ENCODE measurements around the gene TGFB2.

Gene TGFB2

DNA sequence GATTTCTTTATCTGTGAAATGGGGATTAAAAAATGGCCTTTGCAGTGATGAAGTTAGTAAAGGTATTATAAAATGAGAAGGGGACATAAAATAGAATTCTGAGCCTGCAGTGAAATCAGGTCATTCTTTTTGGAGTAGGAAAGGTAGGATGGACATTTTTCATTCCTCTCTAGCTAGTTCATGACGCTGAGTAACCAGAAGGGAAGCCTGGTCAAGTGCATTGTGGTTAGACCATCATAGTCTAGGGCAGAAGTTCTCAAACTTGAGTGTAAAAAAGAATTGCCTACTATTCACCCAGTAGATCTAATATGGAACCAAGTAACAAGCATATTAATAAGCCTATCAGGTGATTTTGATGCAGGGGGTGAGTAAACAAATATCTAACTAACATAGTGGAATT, 50.8 kb downstream of the TGFB2 start:
- no peak for DNase-seq

DNA sequence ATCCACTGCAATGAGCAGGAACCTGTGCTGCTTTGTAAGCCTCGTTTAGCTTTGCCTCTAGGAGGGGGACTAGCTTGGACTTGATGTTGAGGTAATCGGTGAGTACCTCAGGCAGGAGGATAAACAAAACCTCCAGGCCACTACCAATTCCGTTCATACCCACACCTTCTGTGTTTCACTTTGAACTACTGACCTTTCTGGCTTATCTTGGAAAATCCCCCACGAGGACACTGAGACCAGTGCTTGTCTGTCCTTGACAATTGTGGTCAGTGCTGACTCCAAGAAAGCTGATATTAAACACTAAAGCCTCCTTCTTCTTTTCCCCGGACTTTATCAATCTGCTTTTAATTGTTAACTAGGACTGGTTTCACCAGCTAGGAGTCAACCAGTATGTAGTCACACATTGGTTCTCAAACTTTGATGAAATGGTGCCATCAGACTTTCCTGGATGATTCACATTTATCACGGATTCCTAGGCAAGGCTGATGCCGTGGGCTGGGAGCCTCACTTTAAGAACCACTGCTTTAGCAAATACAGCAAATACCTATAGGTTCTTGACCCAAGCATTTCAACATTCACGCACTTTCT, 52.7 kb downstream of the TGFB2 start:
- no peak for DNase-seq

DNA sequence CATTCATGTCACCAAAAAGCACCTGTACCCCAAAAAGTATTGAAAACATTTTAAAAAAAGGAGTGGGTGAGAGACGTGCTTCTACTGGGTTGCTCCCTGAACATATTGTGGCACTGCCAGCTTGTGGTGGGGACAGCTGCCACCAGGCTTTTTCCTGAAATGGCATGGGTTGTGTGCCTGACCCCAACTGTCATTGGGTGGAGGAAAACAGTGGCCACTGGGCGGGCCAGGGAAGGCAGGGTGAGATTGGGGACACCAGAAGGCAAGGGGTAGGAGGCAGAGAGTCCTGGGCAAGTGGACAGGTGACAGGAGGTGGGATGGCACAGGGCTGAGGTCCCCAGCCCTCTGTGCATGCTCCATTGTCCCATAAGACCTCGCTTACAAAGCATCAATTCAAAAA, 55.5 kb downstream of the TGFB2 start:
- DNase-seq, result no peak

DNA sequence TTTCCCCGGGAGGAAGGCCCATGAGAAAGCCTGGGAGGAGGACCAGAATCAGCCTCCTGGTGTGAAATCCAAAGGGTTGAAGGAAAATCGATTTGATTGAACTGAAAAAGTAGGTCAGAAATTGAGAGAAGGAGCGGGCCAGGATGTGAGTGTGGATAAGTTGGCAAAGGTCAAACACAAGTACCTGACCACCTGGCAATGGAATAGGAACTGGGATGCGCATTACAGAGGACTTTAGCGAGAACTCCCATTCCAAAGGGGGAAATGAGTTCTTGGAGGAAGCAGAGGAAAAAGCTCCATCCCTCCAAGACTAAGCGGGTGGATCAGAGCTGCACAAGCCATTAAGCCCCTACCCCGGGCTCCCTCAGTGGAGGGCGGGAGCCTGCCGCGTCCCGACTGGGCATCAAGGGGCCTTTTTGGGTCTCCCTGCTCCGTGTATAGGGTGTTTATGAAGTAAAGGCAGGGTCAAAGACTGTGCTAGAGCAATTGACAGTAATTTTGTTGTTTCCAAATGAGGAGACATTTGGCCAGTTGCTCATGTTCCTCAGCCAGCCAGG, 56.4 kb downstream of the TGFB2 start:
- DNase-seq, result no peak

DNA sequence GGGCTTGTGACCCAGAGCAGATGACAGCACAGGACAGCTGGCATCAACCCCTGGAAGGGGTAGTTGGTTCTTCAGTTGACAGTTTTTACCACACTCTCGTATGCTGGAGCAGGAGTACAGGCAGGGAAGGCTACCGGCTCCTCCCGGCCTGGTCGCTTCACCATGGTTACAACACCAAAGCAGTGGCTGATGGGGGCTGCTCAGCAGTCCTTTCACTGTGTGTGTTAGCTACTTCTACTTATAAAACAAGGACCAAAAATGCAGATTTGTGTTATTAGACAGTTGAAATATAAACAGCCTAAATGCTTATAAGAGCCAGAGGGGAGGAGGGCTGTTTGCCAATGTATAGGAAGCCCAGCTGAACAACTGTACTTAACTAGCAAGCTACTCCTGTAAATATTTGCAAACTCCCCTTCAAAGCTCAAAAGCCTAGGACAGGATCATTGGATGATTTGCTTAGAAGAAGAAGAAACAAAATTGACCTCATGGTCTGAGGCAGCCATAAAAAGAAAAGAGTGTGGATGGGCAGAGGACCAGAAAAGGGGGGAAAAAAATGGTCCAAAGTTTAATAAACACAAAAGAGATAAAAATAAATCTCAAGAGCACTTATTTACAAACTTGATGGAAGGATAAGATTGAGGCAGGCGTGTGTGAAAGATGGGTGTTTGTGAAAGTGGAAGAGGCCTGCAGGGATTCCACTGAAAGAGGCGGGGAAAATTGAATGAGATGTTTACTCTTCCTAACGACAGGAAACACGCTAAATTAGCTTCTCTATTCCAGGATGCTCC, 57.1 kb downstream of the TGFB2 start:
- no peak for DNase-seq

DNA sequence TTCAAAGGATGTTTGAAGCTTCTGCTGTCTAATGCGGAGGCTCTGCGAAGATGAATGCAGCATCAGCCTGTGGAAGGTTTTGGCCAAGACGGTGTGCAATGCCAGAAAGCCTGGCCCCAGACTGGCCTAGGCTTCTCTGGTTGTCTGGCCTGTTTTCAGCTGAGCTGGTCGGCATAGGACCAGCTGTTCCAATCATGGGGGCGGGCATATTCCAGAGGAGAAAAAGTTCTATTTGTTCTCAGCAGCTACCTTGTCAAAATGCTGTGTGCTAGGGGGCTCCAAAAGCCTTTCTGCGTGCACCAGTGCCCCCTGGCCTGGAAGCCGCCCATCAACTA, 57.6 kb downstream of the TGFB2 start:
- DNase-seq, result no peak

DNA sequence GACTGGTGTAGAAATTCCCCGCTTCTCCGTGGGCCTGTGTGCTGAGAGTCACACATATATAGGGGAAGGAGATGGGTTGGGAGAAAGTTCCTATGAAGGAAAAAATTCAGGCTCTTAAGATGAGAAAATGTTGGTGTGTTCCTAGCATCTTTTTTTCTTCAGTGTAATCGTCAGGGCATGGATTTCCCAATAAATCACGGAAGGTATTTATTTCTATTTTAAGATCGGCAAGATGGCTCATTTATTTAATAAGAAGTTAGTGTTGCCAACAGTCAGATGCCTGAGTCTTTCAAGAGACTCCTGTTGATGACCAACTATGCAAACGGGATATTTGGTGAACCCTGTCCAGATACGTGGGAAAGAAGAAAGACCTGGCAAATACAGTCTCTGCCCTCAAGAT, 58.2 kb downstream of the TGFB2 start:
- DNase-seq, result no peak

DNA sequence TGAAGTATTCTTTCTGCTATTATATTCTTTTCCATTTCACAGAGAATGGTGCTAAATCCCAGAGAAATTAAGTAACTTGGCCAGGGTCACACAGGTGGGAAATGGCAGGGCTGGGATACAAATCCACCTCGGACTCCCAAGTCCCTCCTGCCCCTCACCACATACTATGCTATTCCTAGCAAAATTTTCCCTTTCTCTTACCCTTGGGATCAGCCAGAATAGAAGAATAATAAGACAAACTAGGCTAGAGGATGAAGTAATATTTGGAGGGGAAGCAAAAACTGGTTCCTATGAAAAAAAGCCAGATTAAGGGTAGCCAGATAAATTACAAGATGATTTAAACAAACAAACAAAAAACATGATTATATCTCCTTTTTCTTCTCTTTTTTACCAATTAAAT, 62.5 kb downstream of the TGFB2 start:
- DNase-seq, result no peak

DNA sequence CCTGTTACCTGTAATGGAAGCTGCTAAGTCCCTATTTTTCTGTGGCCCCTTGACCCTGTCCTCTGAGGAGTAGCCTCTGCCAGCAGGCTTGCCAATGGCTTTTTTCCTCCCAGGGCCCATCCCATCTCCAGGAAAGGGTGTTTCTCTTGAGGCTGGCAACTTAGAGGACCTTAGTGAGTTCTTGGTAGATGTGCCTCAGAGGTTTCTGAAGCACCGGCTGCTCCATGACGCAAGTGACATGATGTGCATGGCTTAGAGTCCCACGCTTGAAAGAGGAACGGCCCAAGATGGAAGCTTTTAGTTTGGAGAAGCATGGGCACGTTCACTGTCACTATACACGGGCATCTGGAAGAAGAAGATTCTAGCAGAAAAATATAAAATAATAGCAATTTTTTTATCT, 63.0 kb downstream of the TGFB2 start:
- no peak for DNase-seq

DNA sequence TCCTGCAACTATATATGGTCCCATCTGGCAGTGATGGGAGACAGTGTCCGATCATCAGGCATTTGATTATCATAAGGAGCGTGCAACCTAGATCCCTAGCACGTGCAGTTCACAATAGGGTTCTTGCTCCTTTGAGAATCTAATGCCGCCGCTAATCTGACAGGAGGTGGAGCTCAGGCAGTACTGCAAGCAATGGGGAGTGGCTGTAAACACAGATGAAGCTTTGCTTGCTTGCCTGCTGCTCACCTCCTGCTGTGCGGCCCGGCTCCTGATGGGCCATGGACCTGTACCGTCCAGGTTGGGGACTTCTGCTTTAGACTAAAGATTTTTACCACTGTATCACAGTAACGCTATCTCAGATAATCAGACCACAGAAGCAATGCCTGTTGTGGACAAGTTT, 63.8 kb downstream of the TGFB2 start:
- DNase-seq, result no peak

DNA sequence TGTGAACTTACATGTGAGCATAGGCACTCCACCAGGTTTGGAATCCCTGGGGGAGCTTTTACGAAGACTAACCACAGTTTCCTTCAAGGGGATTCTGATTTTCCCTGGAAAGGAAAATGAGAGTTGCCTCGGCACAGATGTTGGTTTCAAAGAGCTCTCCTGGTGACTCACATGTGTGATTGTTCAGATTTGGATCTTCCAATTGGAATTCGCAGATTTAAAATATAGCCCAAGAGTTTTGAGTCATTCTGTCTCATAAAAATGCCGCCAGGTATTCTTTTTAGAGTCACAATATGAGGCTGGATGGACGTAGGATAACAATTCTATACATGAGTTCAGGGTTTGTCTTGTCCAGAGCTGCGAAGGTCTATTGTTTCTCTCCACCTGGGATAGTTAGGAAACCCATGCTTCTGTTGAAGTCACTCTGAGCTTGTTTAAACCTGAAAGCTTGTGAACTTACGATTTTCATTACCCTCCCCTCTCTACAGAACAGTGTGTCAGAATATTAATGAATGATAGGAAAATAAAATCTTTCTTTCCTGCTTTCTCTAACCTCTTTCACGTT, 64.9 kb downstream of the TGFB2 start:
- DNase-seq, result no peak

DNA sequence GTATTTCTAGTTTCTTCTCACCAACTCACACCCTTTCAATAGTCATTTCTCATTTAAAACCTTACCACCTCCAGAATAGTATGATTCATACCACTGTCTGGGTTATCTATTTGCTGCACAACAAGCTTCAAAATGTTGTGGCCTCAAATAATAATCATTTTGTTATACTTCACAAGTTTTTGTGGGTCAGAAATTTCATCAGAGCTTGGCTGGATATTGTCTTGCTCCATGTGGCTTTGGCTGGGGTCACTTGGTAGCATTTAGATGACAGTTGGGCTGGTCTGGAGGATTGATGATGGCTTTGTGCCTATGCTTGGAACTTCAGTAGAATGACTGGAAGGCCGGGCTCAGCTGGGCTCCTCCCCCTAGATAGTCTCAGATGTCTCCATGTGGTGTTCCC, 66.0 kb downstream of the TGFB2 start:
- DNase-seq, result no peak

DNA sequence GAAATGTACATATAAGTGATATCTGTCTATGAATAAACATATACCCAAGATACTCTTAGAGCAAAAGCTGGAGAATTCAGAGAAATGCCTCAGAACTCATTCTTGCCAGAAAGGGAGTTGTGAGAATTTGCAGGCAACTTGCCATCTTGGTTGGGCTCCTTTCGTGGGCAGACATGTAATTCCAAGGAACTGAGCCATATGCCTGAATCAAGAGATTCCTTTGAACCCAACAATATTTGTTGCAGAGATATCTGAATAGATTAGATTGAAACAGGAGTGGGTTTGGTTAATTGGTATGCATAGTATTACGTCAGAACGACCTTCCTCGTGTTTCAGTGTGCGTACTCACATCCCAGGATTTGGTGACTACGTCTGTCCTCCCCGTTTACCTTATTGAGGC, 67.0 kb downstream of the TGFB2 start:
- no peak for DNase-seq

DNA sequence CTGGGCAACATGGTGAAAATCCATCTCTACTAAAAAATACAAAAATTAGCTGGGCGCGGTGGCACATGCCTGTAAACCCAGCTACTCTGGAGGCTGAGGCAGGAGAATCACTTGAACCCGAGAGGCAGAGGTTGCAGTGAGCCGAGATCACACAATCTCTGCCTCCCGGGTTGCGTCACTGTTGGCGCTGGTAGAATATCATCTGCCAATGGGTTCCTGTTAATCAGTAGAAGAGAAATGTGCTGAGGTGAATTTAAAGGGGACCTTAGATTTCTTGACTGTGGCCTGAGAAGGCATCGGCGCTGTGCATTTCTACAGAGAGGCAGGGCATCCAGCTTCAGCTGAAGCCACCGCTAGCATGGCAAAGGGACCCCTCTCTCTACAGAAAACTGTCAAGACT, 68.0 kb downstream of the TGFB2 start:
- DNase-seq, result no peak

DNA sequence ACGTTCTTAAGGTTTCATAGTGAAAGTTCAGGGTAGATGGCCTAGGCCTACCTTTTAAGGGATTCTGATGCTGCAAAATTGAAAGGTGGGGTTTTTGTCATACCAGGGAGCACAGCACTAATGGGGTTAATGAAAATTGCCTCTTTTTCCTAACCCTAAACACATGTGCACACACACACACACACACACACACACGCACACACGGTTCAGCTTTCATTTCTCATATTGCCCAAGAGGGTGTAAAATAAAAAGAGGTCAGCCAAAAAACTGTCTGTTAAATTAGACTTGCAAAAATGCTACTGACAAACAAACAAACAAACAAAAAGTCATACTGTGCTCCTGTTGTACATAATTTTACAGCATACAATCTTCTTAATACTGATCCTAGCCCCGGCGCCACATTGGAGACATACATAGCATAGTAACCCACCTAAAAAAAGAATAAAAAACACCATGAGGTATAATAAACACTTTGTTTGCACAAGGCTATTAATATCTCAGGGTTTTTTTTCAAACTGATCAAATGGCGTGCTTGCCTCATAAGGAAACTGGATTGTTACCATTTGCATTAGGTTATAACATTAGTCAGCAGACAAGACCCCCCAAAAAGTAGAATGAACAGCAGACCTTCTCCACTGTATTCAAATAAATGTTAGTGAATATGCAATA, 69.1 kb downstream of the TGFB2 start:
- no peak for DNase-seq

DNA sequence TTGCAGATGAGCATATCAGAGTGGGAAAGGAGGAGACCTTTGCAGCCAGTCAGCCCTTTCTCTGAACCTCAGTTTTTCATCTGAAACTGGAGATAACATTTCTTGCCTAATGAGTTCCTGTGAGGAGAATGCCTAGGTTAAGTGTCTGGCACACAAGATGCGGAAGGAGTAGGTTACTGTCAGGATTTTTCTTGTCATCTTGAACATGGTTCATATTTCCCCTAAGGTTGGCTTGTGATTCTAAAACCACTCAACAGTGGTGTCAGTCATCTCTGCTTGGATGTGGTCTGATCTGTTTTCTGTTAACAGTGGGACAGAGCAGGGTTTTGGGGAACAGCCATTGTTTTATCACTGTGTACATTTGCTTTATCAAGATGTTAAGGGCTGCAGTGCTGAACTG, 70.6 kb downstream of the TGFB2 start:
- no peak for DNase-seq

DNA sequence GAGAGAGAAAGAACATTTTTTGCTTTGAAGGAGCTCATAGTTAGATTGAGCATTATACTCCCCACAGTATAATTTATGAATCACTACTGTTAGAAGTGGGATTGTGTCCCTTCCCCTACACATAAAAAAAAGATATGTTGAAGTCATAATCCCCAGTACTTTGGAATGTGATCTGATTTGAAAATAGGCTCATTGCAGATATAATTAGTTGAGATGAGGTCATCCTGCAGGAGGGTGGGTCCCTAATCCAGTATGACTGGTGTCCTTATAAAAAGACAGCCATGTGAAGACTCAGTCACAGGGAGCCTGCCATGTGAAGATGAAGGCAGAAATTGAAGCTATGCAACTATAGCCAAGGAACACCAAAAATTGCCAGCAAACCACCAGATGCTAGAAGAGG, 76.4 kb downstream of the TGFB2 start:
- no peak for DNase-seq

DNA sequence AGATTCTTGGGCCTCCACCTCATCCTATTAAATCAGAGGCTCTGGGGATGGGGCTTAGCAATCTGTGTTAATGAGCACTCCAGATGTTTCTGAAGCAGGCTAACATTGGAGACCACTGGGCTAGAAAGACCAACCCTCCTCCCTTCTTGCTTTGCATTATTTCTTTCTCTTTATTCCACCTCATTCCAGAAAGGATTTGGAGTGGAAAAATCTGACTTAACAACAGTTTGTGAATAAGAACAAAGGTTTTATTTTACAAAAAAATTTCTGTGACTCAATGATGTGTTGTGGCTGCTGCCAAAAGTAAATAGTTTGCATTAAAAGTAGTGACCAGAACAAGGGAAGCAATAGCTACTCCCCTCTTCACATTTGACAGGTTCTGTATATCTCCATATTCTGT, 79.4 kb downstream of the TGFB2 start:
- no peak for DNase-seq

DNA sequence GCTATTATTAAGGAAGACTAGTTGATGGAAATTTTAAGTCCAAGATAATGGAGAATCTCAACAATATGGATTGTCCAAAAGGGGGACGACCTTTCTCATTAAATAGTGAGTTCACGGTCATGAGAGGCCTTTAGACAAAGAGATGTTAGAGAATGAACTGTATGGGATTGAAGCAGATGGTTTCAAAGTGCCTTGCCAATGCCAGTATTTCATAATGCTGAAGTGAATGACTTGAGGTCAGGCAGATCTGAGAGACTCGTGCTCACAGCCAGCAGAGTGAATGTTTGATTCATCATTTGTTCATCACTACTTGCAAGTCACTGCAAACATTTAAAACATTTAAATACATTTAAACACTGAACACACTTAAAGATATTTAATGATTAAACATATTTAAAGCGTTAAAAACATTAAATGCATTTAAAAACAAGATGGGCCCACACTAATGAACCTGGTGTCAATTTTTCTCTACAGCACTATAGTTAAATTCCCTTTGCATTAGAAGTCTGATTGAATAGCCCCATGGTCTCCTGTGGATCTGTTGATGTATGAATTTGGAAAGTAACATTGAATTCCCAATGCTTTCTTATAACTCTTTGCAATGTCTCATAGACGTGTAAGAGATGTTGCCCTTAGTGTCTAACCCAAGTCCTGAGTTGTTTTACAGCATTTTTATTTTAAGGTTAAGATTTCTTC, 80.7 kb downstream of the TGFB2 start:
- no peak for DNase-seq

DNA sequence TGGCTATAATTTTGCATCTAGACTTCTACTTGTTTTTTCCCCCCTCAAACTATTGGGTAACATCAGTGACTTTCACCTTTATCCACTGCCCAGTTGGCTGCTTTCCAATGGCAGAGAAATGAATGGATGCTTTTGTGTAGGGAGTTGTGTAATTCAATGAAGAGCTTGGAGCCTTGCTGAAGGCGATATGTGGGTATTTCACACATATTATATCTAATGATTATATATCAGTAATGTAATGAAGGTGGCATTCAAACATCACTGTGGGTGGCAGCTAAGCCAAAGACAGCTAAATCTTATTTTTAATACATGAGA, 81.2 kb downstream of the TGFB2 start:
- no peak for DNase-seq

DNA sequence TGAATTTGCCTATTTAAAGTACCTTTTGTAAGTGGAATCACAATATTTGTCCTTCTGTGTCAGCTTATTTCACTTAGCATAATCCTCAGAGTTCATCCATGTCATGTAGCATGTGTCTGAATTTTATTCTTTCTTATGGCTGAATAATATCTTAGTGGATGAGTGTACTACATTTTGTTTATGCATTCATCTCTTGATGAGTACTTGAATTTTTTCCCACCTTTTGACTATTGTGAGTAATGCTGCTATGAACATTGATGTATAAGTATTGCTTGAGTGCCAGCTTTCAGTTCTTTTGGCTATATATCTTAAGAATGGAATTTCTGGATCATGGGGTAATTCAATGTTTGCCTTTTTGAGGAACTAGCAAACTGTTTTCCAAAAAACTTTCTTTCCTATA, 84.2 kb downstream of the TGFB2 start:
- no peak for DNase-seq

DNA sequence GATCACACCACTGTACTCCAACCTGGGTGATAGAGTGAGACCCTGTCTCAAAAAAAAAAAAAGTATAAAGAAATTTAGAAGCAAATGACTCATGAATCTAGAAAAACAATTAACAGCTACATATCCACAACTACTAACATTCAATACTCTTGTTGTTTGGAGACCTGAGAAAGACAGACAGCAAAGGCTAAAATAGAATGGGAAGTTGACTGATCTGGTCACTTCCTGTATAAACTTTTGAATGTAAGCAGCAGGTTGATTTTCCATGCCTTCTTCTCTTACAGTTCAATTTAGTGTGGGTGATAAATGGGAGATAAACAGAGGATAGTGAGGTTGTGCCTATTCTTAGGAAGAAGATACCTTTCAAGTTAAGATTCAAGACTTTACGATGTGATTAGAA, 85.2 kb downstream of the TGFB2 start:
- no peak for DNase-seq

DNA sequence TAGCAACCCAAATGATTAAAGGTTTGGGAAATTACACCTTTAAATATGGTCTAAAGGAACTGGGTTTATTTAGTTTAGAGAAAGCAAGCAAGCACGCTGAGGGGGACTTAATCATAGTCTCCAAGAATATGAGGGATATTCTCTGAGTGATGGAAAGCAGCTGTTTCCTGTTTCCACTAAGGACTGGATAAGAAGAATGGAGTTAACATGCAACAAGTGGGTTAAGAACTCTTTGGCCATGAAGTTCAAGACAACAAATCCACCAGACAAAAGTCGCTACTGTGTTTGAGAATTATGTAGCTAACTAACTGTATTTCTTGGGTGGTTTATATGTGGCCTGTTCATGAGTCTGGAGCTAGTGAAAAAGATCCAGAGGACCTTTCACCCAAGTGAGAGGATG, 85.7 kb downstream of the TGFB2 start:
- DNase-seq, result no peak

DNA sequence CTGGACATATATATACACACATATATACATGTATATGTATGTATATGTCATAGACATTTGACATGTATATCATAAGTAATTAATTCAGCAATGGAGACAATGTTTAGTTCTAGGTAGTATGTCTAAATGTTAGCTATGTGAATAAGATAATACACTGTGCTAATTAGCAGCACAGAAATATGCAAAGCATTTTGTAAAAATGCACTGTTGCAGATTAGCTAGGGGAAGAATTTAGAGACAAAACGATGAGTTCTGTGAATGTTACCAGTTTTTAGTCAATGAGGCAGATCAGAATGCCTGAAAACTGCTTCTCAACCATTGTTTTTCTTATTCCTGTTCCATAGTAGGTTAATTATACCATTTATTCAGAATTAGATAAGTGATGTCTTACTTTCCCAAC, 86.3 kb downstream of the TGFB2 start:
- no peak for DNase-seq
